ENCODE results near the gene NIN. TPM values are rescaled to one million over a fixed set of nuclear protein-coding genes. Genes with fewer than 3 reads are reported as not detected.

The NIN gene
- total RNA-seq, 1 donor from 2014 or later = 78.2 TPM

GRCh38 chr14:50839691-50840090 lies 8.7 kb upstream of the NIN start:
- no peak for DNase-seq (ENCODE audit: low read depth)

DNA sequence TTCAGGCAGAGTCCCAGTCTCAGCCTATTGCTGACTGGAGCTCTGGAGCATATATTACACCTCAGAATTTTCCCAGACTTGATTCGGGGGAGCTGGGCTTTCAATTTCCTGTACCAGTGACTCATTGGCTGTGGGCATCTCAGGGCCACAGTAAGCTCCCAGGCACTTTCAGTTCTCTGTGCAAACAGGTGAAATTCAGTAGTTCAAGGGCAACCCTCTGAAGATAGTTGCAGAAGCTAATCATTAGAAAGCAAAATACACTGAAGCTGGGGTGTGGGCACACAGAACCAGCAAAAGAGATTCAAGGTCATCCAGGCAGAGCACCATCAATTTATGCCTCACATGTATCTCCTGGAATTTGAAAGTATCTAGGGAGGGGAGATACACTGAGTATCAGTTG lies 8.1 kb upstream of the NIN start:
- DNase-seq (ENCODE audit: low read depth) = peak; percentile 77

GRCh38 chr14:50837850-50838470 lies 7.0 kb upstream of the NIN start:
- no peak for DNase-seq (ENCODE audit: low read depth)

- DNase-seq (ENCODE audit: low read depth) = no peak
Measured at GRCh38 chr14:50837271-50837670, 6.3 kb upstream of the NIN start.

DNA sequence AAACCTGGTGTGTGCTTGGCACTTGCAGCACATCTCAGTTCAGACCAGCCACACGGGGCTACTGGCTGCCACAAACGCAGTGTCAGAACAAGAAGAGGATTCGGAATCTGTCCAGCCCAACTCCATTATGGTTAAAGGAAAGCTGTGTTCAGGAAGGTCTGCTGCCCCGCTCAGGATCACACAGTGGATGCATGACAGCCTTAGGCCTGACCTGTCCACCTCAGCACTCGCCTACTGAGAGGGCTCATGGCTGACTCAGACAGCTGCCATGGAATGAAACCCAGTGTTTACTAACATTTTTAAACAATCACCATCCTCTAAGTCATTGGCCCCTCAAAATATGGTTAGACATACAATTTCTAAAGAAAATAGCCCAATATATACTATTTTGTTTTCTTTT lies 5.6 kb upstream of the NIN start:
- DNase-seq (ENCODE audit: low read depth) = peak; percentile 69

GRCh38 chr14:50835280-50835679 lies 4.3 kb upstream of the NIN start:
- DNase-seq (ENCODE audit: low read depth) = peak; percentile 83

DNA sequence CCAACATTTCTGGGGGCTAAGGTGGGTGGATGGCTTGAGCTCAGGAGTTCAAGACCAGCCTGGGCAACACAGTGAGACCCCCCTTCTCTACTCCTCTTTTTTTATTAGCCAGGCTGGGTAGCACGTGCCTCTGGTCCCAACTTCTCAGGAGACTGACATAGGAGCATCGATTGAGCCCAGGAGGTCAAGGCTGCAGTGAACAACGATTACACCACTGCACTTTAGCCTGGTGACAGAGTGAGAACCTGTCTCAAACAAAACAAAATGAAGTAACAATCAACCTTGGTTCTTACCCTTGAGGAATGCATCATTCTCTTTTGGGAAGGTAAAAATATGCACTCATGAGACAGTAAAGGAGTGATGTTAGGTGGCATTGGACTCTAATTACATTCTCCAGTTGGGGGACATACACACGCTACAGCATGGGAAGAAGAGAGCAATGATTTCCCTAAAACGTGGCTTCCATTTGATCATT lies 3.9 kb upstream of the NIN start:
- no peak for DNase-seq (ENCODE audit: low read depth)

GRCh38 chr14:50832935-50833630 lies 2.1 kb upstream of the NIN start:
- DNase-seq (ENCODE audit: low read depth) = no peak

DNA sequence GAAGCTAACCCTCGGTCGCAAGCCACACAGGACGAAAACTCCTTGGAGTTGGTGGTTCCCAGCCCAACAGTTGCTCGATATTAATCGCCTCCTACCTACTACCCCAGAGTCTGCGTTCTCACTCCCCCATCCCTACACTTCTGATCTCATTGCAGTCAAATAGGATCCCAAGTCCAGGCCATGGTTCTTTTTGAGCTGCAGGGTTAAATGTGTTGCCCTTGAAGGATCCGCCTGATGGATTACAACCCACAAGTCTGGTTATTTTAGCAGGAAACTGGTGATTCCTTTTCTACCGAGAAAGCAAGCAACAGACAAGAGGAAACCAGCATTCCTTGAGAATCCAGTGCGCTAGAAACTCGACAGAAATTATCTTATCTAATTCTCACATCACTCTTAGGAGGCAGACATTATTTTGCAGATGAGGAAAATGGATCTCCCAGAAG lies 785 bp upstream of the NIN start:
- DNase-seq (ENCODE audit: low read depth) = no peak

DNA sequence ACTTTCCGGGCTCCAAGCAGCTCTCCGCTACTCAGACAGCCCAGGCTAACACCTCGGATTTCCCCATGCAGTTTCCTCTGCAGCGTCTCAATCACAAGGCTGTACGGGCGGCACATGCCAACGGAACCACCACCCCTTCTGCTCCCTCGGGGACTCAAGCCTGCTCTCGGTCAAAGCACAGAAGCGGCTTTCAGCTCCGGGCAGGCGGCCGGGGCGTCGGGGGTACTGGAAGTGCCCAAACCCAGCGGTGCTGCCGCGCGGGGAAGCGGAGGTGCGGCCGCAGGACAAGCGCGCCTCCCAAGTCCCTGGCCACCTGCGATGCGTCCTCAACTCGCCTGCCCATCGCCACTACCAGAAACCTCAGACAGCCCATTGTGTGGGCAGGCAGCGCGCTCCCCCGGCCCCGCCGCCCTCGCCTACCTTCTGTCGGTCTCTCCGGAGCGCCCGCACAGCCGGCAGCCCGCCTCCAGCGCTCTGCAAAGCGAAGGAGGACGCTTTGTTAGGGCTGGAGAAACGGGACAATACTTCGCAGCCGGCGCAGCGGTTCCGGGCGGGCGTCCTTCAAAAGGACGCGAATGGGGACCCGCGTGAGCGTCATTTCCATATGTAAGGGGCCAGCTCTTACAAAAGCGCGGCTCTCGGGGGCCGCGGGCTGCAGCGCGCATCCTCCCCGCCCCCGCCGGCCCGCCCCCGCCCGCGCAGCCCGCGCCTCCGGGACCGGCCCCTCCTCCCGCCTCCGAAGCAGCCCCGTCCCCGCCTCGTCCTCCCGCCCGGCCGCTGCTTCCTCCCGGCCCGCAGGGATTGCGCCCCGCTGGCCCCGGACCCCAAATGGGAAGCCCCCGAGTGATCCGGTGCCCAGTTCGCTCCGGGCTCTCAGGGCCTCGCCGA lies 674 bp downstream of the NIN start:
- DNase-seq (ENCODE audit: low read depth) = peak; percentile 39

GRCh38 chr14:50829489-50830043 lies 1.4 kb downstream of the NIN start:
- no peak for DNase-seq (ENCODE audit: low read depth)

- DNase-seq (ENCODE audit: low read depth) = no peak
Measured at GRCh38 chr14:50828721-50829488, 2.1 kb downstream of the NIN start.

DNA sequence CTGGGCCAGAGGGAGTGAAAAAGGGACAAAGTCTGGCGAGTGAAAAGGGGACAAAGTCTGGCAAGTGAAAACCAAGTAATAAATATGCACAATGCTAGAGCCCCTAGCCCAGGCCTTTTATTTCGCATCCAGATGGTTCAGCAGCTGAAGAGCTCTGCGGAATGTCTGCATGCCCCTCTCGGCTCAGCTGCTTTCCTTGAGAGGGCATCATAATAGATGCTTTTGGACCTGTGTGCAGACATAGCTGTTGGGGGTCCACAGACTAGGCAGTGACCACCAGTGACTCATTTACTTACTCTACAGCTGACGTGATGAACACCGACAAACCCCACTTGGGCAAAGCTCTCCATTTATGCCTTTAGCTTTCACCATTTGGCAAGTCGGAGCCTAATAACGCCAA lies 4.3 kb downstream of the NIN start:
- no peak for DNase-seq (ENCODE audit: low read depth)

DNA sequence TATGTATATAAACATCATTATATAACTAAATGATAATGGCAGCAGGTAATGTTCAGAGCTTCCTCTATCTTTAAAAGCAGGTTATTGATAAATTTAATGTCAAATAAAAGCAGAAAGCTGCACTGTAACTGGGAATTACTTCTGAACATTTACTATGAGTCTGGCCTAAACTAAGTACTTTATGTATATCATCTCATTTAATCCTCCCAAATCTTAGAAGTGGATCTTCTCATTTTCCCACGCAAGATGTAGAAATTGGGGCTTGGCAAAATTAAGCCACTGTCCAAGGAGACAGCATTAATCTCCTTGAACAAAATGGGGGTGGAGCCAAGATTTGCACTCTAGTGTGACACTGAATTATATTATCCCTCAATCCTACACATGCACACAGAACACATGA lies 5.7 kb downstream of the NIN start:
- DNase-seq (ENCODE audit: low read depth) = no peak

DNA sequence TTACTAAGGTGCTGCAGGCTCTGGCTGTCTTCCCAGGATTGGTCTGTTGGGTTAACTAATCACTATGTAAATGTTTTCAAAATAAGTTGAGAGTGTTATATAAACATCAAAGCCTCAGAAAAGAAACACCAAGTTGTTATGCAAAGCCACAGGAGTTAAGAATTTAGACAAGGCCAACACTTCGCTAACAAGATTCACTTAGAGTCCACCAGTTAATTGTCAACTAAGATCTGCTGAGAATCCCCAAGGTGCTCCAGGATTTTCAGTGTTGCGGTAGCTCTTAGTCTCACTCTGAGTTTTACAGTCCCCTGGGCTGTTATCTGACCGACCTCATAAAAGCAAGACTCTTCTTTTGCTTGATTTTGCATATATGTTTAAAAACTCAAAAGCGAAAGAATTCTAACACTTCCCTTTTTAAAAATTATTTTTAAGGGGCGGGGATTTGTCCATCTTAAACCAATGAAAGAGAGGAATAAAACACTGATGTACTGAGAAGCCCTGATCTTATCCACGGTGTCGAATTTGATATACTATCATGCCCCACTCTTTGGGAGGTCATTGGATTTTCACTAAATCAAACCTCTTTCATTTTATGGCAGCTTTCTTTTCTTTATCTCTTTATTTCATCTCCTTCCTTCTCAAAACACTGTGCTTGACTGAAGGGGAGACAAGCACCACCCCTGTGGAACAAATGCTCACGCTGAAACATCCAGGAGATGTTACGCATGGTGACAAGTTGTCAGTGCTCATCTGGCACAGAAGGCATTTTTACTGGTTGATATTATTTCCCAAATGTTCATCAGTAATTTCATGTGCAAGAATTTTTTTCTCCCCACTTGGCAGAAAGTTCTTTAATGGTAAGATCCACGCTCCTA lies 7.0 kb downstream of the NIN start:
- peak; percentile 83 for DNase-seq (ENCODE audit: low read depth)

- DNase-seq (ENCODE audit: low read depth) = no peak
Measured at GRCh38 chr14:50823051-50823761, 7.8 kb downstream of the NIN start.

DNA sequence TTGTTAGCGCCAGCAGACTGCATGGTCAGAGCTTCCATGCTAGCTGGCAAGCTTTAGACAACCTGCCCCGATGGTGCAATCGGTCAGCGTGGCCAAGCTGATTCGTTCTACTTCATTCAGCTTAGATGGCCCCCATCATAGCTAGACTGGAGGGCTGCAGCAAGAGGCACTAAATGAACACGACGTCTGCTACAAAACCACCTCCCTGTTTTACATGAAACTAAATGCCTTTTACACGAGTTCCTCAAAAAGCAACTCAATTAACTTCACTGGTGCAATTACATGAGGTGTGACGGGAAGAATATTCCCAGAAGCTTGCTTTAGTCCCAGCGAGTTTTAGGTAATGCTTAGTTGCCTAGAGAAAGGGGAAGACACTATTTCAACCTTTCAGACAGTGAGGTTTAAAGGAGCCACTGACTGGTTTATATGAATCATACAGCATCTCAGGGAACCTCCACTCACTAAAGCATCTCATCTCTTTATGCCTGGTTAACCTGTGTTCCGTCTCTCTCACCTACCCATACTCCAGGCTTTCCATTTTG lies 8.4 kb downstream of the NIN start:
- no peak for DNase-seq (ENCODE audit: low read depth)

DNA sequence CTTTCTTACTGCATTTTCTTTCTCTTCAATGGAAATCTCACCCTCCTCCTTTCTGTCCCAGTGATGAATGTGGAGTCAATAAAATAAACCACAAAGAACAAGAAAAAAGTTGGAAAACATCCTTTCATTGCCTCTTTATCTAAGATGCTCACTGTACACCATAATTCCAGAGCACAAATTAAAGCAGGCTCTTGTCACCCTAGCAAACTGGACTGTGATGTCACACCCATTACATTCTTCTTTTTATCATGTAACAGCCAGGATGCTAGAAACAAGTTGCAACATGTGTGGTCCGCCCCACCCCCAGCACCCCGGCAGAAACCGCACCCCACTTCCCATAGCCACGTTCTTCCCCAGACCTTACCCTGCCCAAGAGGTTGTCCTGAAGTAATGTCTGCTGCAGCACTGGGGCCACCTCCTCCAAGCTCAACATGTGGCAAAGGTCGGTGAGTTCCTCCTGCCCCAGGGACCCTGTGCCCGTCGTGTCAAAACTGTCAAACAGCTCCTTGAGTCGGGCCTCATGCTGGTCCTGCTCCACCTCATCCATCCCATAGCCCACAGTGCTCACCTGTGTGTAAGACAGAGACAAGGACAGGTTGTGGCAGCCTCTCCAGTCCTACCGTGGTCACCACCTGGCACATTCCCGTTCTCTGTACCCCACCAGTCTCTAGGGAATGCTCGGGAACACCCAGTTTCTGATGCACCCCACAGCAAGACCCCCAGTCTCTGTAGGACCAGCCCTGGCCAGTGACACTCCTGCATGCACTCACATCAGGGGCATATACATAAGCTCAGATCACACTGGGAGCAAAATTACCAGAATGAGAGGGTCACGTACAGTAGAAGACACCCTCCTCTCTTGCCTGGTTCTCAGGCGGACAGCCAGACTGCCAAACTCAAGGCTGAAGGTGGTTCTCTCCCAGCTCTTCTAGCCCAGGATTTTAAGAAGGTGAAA lies 9.2 kb downstream of the NIN start:
- DNase-seq (ENCODE audit: low read depth) = no peak

Data from renal cortical epithelial cell (primary cell).